Neural cell (in vitro differentiated cells): ENCODE data around the gene FRMD4B. TPM values are rescaled to one million over a fixed set of nuclear protein-coding genes. Genes with fewer than 3 reads are reported as not detected.
A peak's percentile ranks its signal among the peaks of the same experiment; 100 is the strongest.

Source experiments
- H2AFZ ChIP-seq: fragments of 200-600, 300-800 bp; sonication (generic), shearing (Covaris generic); 2 replicates; pipeline ENCODE4 v1.6.0; 2014; ENCODE audit warnings: low read depth, mild to moderate bottlenecking, antibody characterized with exemption, low read length, moderate library complexity
- H3F3A ChIP-seq: fragments of 200-600 bp; shearing (Covaris generic); 2 replicates; pipeline ENCODE4 v1.6.1; 2016; ENCODE audit warnings: mild to moderate bottlenecking, moderate library complexity, mixed read lengths, antibody characterized with exemption, low read length; ENCODE audit not compliant: insufficient read depth, poor library complexity, severe bottlenecking
- H3K27ac ChIP-seq: fragments of 200-600, 300-800 bp; sonication (generic), shearing (Covaris generic); 2 replicates; pipeline ENCODE4 v1.5.1; 2014; ENCODE audit warnings: mild to moderate bottlenecking, low read length, moderate library complexity
- H3K27me3 ChIP-seq: fragments of 300-800, 200-600 bp; sonication (generic), shearing (Covaris generic); 2 replicates; pipeline ENCODE4 v1.6.0; 2014; ENCODE audit warnings: mild to moderate bottlenecking, low read depth, low read length, moderate library complexity; ENCODE audit not compliant: insufficient read depth
- H3K36me3 ChIP-seq: fragments of 300-800, 200-600 bp; sonication (generic), shearing (Covaris generic); 2 replicates; pipeline ENCODE4 v1.5.1; 2014; ENCODE audit warnings: mild to moderate bottlenecking, antibody characterized with exemption, low read length, moderate library complexity; ENCODE audit not compliant: insufficient read depth
- H3K4me2 ChIP-seq: fragments of 300-800, 200-600 bp; sonication (generic), shearing (Covaris generic); 2 replicates; pipeline ENCODE4 v1.6.0; 2014; ENCODE audit warnings: mild to moderate bottlenecking, low read length
- H3K4me3 ChIP-seq: fragments of 300-800, 200-600 bp; sonication (generic), shearing (Covaris generic); 2 replicates; pipeline ENCODE4 v1.5.1; 2014; ENCODE audit warnings: mild to moderate bottlenecking, low read length, moderate library complexity
- H3K79me2 ChIP-seq: fragments of 200-600 bp; shearing (Covaris generic); replicated peaks from 2 replicates; pipeline ENCODE4 v1.6.0; 2014; ENCODE audit warnings: mild to moderate bottlenecking, low read length, moderate library complexity; ENCODE audit not compliant: insufficient read depth
- H3K9ac ChIP-seq: fragments of 300-800, 200-600 bp; sonication (generic), shearing (Covaris generic); 2 replicates; pipeline ENCODE4 v1.6.1; 2016; ENCODE audit warnings: mild to moderate bottlenecking, low read length, mixed read lengths
- H3K9me2 ChIP-seq: fragments of 200-600 bp; shearing (Covaris generic); 2 replicates; pipeline ENCODE4 v1.6.1; 2016; ENCODE audit warnings: mild to moderate bottlenecking, low read length, mixed read lengths; ENCODE audit not compliant: insufficient read depth
- H3K9me3 ChIP-seq: fragments of 200-600, 300-800 bp; sonication (generic), shearing (Covaris generic); 2 replicates; pipeline ENCODE4 v1.6.1; 2016; ENCODE audit warnings: mild to moderate bottlenecking, mixed run types, low read length, moderate library complexity, mixed read lengths
- H4K20me1 ChIP-seq: fragments of 200-600 bp; shearing (Covaris generic); 2 replicates; pipeline ENCODE4 v1.6.1; 2016; ENCODE audit warnings: mild to moderate bottlenecking, mixed run types; ENCODE audit not compliant: insufficient read depth
- CTCF ChIP-seq: fragments of 450-650 bp; IDR thresholded peaks from 2 replicates; pipeline ENCODE4 v1.5.1; 2014; ENCODE audit warnings: antibody characterized with exemption, mild to moderate bottlenecking, moderate library complexity; ENCODE audit not compliant: poor library complexity, severe bottlenecking
- MXI1 ChIP-seq: fragments of 450-650 bp; conservative IDR thresholded peaks from 2 replicates; pipeline ENCODE4 v1.6.1; 2014; ENCODE audit warnings: antibody characterized with exemption, mild to moderate bottlenecking; ENCODE audit not compliant: poor library complexity, severe bottlenecking
- RAD21 ChIP-seq: fragments of 450-650 bp; conservative IDR thresholded peaks from 2 replicates; pipeline ENCODE4 v1.6.1; 2014; ENCODE audit warnings: antibody characterized with exemption, mild to moderate bottlenecking, moderate library complexity
- SMC3 ChIP-seq: fragments of 450-650 bp; conservative IDR thresholded peaks from 2 replicates; pipeline ENCODE4 v1.6.1; 2014; ENCODE audit warnings: antibody characterized with exemption, mild to moderate bottlenecking, moderate library complexity; ENCODE audit not compliant: poor library complexity
- polyA plus RNA-seq: library from polyadenylated mRNA; depleted of rRNA; stranded (reverse); fragments of >200 nt; gene quantifications from 2 replicates; pipeline ENCODE4 v1.2.3, GENCODE V29; 2014

FRMD4B gene
- polyA plus RNA-seq, 1 donor from 2014 or later = 6.2 TPM

- H3K27ac ChIP-seq = no peak overlapping the region
Observed at GRCh38 chr3:69120879-69121464, 264.9 kb downstream of the FRMD4B start.

More at GRCh38 chr3:69120879-69121464, 264.9 kb downstream of the FRMD4B start:
- H3K9ac ChIP-seq = no peak overlapping the region
- H3K4me2 ChIP-seq = no peak overlapping the region
- H3K36me3 ChIP-seq = no peaks in the 10 kb centered on the region
- no peak overlapping the region for H2AFZ ChIP-seq
- no peaks in the 10 kb centered on the region for H4K20me1 ChIP-seq
- H3K79me2 ChIP-seq = no peaks in the 10 kb centered on the region
- no peaks in the 10 kb centered on the region for H3K27me3 ChIP-seq
- peak; percentile 86 for TF ChIP-seq CTCF
- no peak for TF ChIP-seq MXI1
- peak; percentile 81 for TF ChIP-seq SMC3
- peak; percentile 78 for TF ChIP-seq RAD21
- H3F3A ChIP-seq = no peaks in the 10 kb centered on the region
- no peaks in the 10 kb centered on the region for H3K9me3 ChIP-seq
- H3K4me3 ChIP-seq = no peak overlapping the region
- H3K9me2 ChIP-seq = no peaks in the 10 kb centered on the region
